ENCODE measurements around the gene PRELID3B. TPM values are rescaled to one million over a fixed set of nuclear protein-coding genes. Genes with fewer than 3 reads are reported as not detected.
A peak's percentile ranks its signal among the peaks of the same experiment; 100 is the strongest.

The PRELID3B gene
- total and polyA plus RNA-seq, 2 of the 13 experiments (the other 11 are each of a cell fraction or from before 2014, with no cell fraction given) = 23.3 to 42.6 TPM

- TF ChIP-seq ZBTB14 (CRISPR knock-in tag; IDR thresholded peaks at IDR 0.05) = no peak
- TF ChIP-seq TRIM22 (IDR thresholded peaks at IDR 0.05) = no peak
- no peak for TF ChIP-seq RFX1 (IDR thresholded peaks at IDR 0.05)
- peak; percentile 89; the same call in 1 of the 2 replicates for TF ChIP-seq ZNF274 (CRISPR knock-in tag; IDR thresholded peaks at IDR 0.05)
- TF ChIP-seq ZNF30 (CRISPR knock-in tag; IDR thresholded peaks at IDR 0.05) = no peak
- TF ChIP-seq DR1 (CRISPR knock-in tag; IDR thresholded peaks at IDR 0.05) = no peak
- no peak for TF ChIP-seq YEATS2 (CRISPR knock-in tag; IDR thresholded peaks at IDR 0.05; ENCODE audit: borderline replicate concordance)
- TF ChIP-seq ZNF160 (CRISPR knock-in tag; IDR thresholded peaks at IDR 0.05) = no peak
- TF ChIP-seq KLF9 (CRISPR knock-in tag; IDR thresholded peaks at IDR 0.05; ENCODE audit: low read depth) = no peak
- TF ChIP-seq ZBTB33 (CRISPR knock-in tag; IDR thresholded peaks at IDR 0.05) = no peak
- no peak for TF ChIP-seq ZSCAN9 (CRISPR knock-in tag; IDR thresholded peaks at IDR 0.05; ENCODE audit: borderline replicate concordance)
- no peak for TF ChIP-seq PCBP1 (IDR thresholded peaks at IDR 0.05; ENCODE audit: borderline replicate concordance, low read depth, low read length)
- TF ChIP-seq BCL6 (CRISPR knock-in tag; IDR thresholded peaks at IDR 0.05) = no peak
- peak; percentile 97 for TF ChIP-seq GFI1 (CRISPR knock-in tag; IDR thresholded peaks at IDR 0.05; ENCODE audit: borderline replicate concordance)
- no peak for TF ChIP-seq ZNF746 (CRISPR knock-in tag; IDR thresholded peaks at IDR 0.05)
- TF ChIP-seq FOSL2 (CRISPR knock-in tag; IDR thresholded peaks at IDR 0.05) = no peak
- peak; percentile 70; the same call in 1 of the 2 replicates for TF ChIP-seq ZNF616 (CRISPR knock-in tag; IDR thresholded peaks at IDR 0.05; ENCODE audit: low read depth)
- no peak for TF ChIP-seq EED (CRISPR knock-in tag; IDR thresholded peaks at IDR 0.05)
- TF ChIP-seq ZNF180 (CRISPR knock-in tag; IDR thresholded peaks at IDR 0.05; ENCODE audit: borderline replicate concordance, low read depth) = no peak
- TF ChIP-seq PHB2 (IDR thresholded peaks at IDR 0.05; ENCODE audit: partially characterized antibody) = no peak
- no peak for TF ChIP-seq ZNF737 (CRISPR knock-in tag; IDR thresholded peaks at IDR 0.05; ENCODE audit: borderline replicate concordance)
- TF ChIP-seq IRX3 (CRISPR knock-in tag; IDR thresholded peaks at IDR 0.05; ENCODE audit: borderline replicate concordance, low read depth) = no peak
- no peak for TF ChIP-seq FOXC1 (CRISPR knock-in tag; IDR thresholded peaks at IDR 0.05; ENCODE audit: borderline replicate concordance)
- TF ChIP-seq TCF12 (IDR thresholded peaks at IDR 0.05) = no peak
- peak; percentile 38; the same call in 1 of the 2 replicates for TF ChIP-seq TCF12 (CRISPR knock-in tag; IDR thresholded peaks at IDR 0.05)
- no peak for TF ChIP-seq ZNF530 (CRISPR knock-in tag; IDR thresholded peaks at IDR 0.05; ENCODE audit: low read depth)
- TF ChIP-seq GTF3A (CRISPR knock-in tag; conservative IDR thresholded peaks at IDR 0.05) = no peak
These were observed 37.6 kb downstream of the PRELID3B start (continued) for GRCh38 chr20:59004763-59005522.

Data from HepG2 (cell line).